HG02943 (cell line): ENCODE results near the gene CYP4B1.

Experiments used
- ATAC-seq: cut with Tn5 transposase; IDR thresholded peaks from one replicate; pipeline ENCODE4 v1.9.1; 2021; ENCODE audit warnings: mild to moderate bottlenecking, low read depth, moderate library complexity; ENCODE audit not compliant: unreplicated experiment

The CYP4B1 gene

DNA sequence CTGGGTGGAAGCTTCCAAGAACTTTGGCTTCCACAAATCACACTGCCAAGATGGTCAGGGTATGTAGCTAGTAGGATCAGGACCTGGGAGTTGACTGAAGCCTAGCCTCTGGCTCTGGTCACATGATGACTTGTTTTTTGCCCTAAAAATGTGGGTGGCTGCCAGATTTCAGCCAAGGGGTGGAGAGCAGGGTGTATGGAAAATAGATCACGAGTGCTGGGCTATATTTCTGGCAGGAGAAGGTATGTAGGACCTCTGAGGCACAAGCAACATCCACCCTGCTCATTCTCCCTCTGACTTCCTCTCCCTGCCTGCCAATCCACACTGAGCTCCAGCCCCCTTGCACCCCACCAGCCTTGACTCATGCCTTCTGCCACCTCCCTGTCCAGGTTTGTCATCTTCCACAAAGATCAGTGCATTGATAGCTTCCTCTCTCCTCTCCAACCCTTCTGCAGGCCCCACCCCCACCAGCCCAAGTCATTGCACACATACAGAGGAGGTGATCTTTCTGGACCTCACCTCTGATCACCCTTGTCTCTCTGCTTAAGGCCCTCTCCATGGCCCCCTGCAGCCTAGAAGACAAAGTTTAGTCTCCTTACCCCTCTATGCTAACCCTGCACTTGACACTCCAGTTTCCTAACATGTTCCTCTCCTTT is 8.3 kb upstream of the CYP4B1 start:
- ATAC-seq, result no peak

DNA sequence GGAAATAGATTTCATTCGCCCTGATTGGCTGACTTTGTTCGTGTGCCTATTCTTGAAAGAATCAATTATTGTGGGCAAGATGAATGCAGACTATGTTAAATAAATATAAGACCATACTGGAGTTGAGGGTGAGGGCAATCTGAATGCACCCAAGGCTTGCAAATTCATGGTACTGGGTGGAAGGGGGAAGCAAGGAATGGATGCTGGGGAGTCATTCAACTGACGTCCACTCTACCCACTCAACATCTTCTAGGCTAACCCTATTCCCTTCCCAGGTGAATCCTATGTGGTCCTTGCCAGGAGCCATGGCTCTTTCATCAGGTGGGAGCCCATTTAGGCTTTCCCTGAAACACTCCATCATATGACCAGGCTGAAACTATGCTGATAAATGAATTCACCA is 5.7 kb upstream of the CYP4B1 start:
- no peak for ATAC-seq

DNA sequence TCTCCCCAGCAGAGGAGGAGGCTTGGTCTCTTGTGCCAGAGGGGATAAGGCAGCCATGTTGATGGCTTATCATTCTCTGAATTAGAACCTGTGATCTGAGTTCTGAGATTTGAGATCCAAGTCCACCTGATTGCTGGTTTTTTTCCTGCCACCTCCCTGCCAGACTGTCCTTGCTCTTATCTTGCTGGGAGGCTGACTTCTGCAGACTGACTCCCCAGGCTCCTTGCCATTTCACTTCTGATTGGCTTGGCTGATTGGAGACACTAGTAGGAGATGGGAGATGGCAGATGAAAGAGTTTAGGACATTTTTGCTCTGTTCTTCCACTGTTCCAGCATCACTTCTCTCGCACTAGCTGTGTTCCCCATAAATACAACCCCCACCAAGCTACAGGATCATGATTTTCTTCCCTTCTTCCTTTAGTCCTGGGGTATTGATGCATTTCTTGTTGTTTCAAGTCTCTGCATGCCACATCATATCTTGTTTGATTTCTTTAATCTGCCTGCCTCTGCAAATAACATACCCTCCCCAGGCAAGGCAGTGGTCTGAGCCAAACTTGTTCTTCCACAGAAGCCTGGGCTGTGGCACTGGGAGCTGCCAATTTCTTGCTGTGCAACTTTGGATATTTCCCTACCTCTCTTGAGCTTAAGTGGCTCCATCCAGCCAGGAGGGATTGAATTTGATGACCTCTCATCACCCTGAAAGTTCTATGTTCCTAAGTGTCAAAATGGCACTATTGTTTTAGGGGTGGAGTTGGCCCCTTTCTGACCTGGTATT is 963 bp upstream of the CYP4B1 start:
- no peak for ATAC-seq

DNA sequence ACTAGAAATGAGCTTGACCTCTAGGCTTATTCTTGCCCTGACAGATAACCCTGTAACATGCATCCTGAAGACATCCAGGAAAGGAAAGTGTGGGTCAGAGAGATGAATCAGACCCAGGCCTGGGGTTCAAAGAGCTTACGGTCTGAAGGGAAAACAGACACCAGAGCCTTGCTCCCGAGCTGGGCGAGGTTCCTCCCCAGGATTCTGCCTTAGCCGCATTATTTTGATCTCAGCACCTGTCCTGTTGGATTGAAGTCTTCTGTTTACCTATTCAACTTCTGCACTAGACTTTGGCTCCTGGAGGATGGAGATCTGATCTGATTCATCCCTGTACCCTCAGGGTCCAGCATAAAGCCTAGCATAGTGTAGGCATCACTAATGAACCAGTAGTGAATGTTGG is 1.9 kb downstream of the CYP4B1 start:
- ATAC-seq, result no peak

DNA sequence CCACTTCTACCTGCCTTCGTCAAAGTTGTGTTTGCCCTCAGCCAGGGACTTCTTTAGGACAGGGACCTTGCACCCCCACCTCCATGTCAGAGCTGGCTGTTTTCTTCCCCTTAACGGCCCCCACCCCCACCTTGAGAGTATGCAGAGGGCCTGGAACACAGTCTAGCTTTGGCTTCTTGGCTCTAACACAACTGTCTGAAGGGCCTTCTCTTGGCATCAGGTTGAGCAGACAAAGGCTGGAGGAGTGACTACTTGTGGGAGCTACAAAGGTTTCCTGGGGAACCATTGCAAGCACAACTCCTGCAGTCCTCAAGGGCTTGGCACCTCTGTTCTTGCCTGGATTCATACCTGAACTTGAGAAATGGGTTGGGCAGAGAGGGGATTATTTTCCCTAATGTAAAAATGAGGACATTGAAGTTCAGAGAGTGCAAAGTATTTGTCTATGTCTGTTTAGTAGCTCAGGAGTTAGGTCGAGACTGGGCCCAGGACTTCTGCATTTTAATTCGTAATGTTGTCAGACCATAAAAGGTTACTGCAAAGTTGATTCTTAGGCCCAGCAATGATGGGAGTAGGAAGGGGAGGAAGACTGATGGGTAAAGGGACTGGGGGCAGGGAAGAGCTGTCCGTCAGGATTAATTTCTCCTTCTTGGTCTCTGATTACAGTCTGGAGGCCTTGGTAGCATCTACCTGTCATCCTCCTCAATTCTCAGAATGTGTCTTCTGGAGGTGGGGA is 2.6 kb downstream of the CYP4B1 start:
- no peak for ATAC-seq

DNA sequence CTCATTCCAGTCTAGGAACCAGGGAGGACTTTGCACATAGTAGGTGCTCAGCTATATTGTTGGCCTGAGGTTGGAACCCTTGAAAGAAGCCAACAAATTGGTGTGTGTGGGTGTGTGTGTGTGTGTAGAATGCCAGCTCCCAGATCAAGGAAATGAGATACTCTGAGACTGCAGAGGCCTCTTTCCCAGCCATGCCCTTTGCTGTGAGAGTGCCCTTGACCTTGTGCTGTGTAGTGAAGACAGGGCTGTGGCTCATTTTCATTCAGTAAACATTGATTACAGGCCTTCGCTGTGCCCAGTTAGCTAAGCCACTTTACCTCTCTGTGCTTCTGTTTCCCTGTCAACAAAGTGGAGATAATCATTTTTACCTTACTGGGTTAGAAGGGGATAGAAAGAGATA is 3.2 kb downstream of the CYP4B1 start:
- no peak for ATAC-seq

DNA sequence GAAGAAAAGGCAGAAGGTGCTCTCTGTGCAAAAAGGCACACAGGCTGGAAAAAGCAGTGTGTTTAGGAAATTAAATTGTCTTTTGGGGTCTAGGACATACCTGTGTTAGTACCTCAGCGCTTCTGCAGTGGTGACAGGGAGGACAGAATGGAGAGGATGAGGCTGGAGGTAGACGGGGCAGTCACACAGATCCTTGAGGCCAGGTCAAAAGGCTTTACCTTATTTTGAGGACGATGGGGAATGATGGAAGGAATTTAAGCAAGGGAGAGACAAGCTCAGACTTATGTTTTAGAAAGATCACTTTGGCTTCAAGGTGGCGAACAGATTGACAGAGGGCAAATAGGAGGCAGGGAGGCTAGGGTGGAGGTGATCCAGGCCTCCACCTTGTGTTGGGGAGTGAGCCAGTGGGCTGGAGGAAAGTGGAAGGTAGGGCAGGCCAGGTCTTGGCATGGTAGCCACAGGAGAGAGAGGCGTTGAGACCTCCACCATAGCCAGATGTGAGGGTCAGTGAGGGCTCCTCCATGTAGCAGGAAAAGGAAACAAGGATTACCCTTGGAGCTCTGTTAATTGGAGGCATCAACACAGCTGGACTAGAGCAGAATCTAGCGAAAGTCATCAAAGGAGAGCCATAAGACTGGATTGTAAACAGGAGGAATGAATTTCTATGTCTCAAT is 4.2 kb downstream of the CYP4B1 start:
- ATAC-seq, result no peak

DNA sequence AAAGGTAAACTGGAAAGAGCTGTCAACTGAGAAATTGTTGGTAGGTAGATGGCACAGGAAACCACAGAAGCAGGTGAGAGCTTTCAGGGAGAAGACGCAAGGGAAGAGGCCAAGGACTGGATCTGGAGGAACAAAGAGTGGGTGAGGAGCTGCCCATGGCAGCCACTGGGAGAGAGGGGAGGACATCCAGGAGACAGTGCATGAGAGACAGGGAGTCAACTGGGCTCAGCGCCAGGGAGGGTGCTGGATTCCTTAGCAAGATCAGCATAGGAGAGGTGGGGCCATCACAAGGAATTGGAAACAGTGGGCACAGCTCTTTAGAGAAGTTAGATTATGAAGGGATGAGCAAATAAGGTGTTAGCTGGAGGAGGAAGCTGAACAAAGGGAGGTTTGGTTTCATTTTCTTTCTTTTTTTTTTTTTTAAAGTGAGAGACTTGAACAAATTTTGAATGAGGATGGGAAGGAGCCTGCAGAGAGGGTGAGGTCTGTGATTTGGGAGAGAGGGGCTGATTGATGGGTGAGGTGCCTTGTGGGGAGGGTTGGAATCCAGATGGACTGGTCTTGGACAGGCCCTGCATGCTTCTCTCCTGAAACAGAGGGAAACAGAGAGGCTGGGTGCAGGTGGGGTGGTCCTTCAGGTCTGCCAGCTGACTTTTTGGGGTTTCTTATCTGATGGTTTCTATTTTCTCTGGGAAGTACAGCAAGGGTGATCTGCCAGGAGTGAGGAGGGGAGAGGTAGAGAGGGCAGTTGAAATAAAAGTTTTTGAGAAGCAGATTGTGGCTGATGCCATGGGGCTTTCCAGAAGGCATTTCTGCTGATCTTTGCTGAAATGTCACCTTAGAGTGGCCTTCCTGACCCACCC is 5.4 kb downstream of the CYP4B1 start:
- no peak for ATAC-seq

GRCh38 chr1:46804926-46805325 is 6.1 kb downstream of the CYP4B1 start:
- ATAC-seq, result no peak

- ATAC-seq, result no peak
These were observed 6.9 kb downstream of the CYP4B1 start for GRCh38 chr1:46805755-46806154.

- ATAC-seq, result no peak
These were observed 7.6 kb downstream of the CYP4B1 start for GRCh38 chr1:46806196-46807020.

DNA sequence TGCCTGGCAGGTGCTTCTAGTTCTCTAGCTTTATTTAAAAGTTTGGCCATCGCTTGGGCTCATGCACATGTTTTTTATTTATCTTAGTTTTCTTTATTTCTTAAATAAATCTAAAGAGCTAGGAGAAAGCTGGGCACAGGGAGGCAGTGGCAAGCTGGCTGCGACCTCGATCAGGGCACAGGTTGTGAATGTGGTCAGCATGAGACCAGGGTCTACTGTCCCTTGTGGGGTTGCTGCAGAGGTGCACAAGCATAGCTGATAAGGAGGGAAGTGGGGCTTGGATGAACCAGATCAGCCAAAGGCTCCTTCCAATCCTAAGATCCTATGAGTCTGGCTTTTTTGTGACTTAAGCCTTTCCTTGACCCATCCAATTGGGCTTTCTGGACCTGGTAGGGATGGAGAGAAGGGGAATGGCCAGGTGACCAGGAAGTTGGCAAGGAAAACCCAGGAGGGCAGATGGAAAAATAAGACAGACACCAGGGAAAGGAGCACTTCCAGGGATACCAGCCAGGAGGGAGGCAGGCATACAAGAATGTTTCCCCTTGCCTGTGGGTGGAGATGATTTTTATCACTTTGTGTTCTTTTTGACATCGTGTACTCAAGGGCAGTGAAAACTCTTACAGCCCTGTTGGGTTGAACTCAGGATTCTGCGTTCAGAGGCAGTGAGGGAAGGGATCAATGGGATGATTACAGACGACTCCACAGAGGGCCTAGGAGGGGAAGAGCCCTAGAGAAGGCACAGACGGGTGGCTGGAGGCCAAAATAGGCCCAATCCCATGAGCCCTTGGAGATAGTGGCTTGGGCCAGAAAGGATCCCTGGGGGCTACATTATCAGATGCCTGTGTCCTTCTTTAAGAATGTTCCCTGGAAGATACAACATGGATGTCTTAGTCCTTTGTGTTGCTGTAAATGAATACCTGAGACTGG is 8.5 kb downstream of the CYP4B1 start:
- no peak for ATAC-seq

DNA sequence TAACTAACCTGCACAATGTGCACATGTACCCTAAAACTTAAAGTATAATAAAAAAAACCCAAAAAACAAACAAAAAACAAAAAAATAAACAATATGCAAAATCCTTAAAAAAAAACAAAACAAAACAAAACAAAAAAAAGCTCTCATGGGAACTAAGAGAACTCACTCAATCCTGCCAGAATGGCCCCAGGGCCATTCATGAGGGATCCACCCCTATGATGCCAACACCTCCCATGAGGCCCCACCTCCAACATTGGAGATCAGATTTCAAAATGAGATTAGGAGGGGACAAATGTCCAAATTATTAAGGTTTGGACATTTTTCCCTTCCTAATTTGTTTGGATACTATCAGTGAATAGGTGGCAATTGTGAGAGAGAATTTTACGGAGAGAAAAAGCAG is 10.2 kb downstream of the CYP4B1 start:
- ATAC-seq, result no peak

- ATAC-seq, result no peak
These were observed 11.1 kb downstream of the CYP4B1 start for GRCh38 chr1:46809904-46810303.

- ATAC-seq, result no peak
These were observed 11.8 kb downstream of the CYP4B1 start for GRCh38 chr1:46810596-46810995.

GRCh38 chr1:46811053-46811452 is 12.2 kb downstream of the CYP4B1 start:
- no peak for ATAC-seq

GRCh38 chr1:46812065-46812963 is 13.5 kb downstream of the CYP4B1 start:
- ATAC-seq, result no peak
